Measurements from ENCODE around the gene TRMT5.

DNA sequence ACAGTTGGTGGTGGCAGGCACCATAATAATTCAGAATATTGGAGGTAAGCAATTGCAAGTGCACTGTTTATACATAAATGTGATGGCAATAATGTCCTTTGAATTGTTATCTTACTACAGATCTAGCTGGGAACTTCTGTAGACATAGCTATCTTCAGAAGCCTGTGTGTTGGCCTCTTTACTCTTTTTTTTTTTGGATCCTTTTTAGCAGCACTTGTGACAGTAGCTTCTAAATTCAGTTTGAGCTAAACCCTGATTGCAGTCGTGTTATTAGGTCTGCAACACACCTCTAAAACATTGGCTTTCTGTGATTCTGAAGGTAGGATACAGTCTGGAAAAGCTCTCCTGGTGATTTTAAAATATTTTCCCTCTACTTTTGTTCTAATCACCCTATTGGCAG is 38.7 kb upstream of the TRMT5 start:
- TF ChIP-seq, protein P1, sequence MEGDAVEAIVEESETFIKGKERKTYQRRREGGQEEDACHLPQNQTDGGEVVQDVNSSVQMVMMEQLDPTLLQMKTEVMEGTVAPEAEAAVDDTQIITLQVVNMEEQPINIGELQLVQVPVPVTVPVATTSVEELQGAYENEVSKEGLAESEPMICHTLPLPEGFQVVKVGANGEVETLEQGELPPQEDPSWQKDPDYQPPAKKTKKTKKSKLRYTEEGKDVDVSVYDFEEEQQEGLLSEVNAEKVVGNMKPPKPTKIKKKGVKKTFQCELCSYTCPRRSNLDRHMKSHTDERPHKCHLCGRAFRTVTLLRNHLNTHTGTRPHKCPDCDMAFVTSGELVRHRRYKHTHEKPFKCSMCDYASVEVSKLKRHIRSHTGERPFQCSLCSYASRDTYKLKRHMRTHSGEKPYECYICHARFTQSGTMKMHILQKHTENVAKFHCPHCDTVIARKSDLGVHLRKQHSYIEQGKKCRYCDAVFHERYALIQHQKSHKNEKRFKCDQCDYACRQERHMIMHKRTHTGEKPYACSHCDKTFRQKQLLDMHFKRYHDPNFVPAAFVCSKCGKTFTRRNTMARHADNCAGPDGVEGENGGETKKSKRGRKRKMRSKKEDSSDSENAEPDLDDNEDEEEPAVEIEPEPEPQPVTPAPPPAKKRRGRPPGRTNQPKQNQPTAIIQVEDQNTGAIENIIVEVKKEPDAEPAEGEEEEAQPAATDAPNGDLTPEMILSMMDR (IDR thresholded peaks at IDR 0.05; ENCODE audit: low read length) = no peak
- no peak for TF ChIP-seq EZH2 (optimal IDR thresholded peaks at IDR 0.05; ENCODE audit: low read depth, low read length)

All from MM.1S (cell line).